NCI-H1417 treated with DMSO at 0.1 percent for 48 hours (cell line): ENCODE data around the gene ARL5C.

Experiments
- DNase-seq: peaks from one replicate; lab custom pipeline; 2025; lab: John Stamatoyannopoulos, UW

The ARL5C gene

GRCh38 chr17:39107973-39108372 lies 58.0 kb downstream of the ARL5C start:
- DNase-seq = no peak

GRCh38 chr17:39107155-39107554 lies 58.8 kb downstream of the ARL5C start:
- no peak for DNase-seq
